SJCRH30 (cell line): Measurements from ENCODE around the gene PSME4. TPM values are rescaled to one million over a fixed set of nuclear protein-coding genes. Genes with fewer than 3 reads are reported as not detected.
A peak's percentile ranks its signal among the peaks of the same experiment; 100 is the strongest.

Source experiments
- DNase-seq, 2 experiments: peaks; one replicate each; pipeline ENCODE4 v3.0.0-alpha.2; 2015 to 2020
- H3K27ac ChIP-seq: fragments of 250-450 bp; sonication (Bioruptor Pico); 2 replicates; pipeline ENCODE4 v1.5.1; 2020; ENCODE audit warnings: mild to moderate bottlenecking, moderate library complexity
- H3K27me3 ChIP-seq: fragments of 250-450 bp; sonication (Bioruptor Pico); 2 replicates; pipeline ENCODE4 v1.5.1; 2020; ENCODE audit warnings: mild to moderate bottlenecking, moderate library complexity
- H3K36me3 ChIP-seq: fragments of 250-450 bp; sonication (Bioruptor Pico); 2 replicates; pipeline ENCODE4 v1.5.1; 2020; ENCODE audit warnings: mild to moderate bottlenecking, moderate library complexity
- H3K4me1 ChIP-seq: fragments of 250-450 bp; sonication (Bioruptor Pico); 2 replicates; pipeline ENCODE4 v1.5.1; 2020; ENCODE audit warnings: mild to moderate bottlenecking, moderate library complexity
- H3K4me3 ChIP-seq: fragments of 250-450 bp; sonication (Bioruptor Pico); 2 replicates; pipeline ENCODE4 v1.5.1; 2020; ENCODE audit warnings: mild to moderate bottlenecking, moderate library complexity
- H3K9me3 ChIP-seq: fragments of 250-450 bp; sonication (Bioruptor Pico); replicated peaks from 2 replicates; pipeline ENCODE4 v1.5.1; 2020; ENCODE audit warnings: mild to moderate bottlenecking, moderate library complexity
- total RNA-seq: library from RNA; depleted of rRNA; stranded (reverse); fragments of >200 nt; shearing (Covaris generic); gene quantifications from 2 replicates; pipeline ENCODE4 v1.2.3, GENCODE V29; 2014; rRNA removed

Gene PSME4, protein sequence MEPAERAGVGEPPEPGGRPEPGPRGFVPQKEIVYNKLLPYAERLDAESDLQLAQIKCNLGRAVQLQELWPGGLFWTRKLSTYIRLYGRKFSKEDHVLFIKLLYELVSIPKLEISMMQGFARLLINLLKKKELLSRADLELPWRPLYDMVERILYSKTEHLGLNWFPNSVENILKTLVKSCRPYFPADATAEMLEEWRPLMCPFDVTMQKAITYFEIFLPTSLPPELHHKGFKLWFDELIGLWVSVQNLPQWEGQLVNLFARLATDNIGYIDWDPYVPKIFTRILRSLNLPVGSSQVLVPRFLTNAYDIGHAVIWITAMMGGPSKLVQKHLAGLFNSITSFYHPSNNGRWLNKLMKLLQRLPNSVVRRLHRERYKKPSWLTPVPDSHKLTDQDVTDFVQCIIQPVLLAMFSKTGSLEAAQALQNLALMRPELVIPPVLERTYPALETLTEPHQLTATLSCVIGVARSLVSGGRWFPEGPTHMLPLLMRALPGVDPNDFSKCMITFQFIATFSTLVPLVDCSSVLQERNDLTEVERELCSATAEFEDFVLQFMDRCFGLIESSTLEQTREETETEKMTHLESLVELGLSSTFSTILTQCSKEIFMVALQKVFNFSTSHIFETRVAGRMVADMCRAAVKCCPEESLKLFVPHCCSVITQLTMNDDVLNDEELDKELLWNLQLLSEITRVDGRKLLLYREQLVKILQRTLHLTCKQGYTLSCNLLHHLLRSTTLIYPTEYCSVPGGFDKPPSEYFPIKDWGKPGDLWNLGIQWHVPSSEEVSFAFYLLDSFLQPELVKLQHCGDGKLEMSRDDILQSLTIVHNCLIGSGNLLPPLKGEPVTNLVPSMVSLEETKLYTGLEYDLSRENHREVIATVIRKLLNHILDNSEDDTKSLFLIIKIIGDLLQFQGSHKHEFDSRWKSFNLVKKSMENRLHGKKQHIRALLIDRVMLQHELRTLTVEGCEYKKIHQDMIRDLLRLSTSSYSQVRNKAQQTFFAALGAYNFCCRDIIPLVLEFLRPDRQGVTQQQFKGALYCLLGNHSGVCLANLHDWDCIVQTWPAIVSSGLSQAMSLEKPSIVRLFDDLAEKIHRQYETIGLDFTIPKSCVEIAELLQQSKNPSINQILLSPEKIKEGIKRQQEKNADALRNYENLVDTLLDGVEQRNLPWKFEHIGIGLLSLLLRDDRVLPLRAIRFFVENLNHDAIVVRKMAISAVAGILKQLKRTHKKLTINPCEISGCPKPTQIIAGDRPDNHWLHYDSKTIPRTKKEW (N-terminal part only)
- total RNA-seq: 71.7 and 82.8 TPM in 2 replicates

DNA sequence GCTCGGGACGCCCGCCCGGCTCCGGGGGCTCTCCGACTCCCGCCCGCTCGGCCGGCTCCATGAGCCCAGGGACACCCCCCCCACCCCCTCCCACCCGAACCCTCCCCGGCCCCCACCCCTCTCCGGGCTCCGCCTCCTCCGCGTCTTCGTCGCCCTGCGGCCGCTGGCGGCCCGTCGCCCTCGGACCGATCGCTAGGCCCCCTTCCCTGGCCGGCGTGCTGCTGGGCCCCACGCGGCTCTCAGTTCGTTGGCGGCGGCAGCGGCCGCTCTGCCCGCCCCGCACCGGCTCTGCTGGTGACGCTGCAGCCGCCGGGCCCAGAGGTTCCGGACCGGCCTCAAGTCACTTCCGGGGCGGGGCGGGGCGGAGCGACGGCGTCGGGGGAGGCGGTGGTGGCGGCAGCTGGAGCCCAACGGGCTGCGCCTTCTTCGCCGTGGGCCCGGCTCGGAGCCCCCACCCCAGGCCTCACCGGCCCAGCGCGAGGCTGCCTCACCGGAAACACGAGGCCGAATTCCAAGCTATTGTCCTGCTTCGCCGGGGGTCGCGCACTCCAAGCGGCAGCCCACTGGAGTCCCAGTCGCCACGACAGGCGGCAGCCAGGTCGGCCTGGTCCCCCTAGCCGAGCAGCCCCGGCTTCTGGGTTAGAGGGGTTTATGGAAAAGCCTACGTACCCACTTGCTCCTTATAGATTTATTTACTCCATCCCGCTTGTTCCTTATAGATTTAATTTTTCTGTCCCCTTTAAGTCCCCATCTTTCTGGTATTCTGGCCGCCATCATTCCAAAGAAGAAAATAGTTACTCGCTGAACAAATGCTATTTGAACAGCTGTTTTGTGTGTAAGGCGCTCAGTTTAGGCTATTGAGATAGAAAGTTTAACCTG, at the start of gene PSME4:
Gene PSME4, minus strand, starts transcription at position 270 of the 879 bp plus-strand sequence. Its CDS starts 209 bp downstream, at position 61.
- Histone ChIP-seq H3K4me3 (peak within 1 kb of the TSS; percentile 97), H3K36me3 (no peaks in the 10 kb centered on the region; the same call in 1 of the 2 replicates), H3K9me3 (no peaks in the 10 kb centered on the region), H3K27me3 (no peaks in the 10 kb centered on the region), H3K4me1 (no peaks in the 10 kb centered on the region), H3K27ac (peak within 1 kb of the TSS; percentile 91)
- DNase-seq: peak; percentile 96 to 97

DNA sequence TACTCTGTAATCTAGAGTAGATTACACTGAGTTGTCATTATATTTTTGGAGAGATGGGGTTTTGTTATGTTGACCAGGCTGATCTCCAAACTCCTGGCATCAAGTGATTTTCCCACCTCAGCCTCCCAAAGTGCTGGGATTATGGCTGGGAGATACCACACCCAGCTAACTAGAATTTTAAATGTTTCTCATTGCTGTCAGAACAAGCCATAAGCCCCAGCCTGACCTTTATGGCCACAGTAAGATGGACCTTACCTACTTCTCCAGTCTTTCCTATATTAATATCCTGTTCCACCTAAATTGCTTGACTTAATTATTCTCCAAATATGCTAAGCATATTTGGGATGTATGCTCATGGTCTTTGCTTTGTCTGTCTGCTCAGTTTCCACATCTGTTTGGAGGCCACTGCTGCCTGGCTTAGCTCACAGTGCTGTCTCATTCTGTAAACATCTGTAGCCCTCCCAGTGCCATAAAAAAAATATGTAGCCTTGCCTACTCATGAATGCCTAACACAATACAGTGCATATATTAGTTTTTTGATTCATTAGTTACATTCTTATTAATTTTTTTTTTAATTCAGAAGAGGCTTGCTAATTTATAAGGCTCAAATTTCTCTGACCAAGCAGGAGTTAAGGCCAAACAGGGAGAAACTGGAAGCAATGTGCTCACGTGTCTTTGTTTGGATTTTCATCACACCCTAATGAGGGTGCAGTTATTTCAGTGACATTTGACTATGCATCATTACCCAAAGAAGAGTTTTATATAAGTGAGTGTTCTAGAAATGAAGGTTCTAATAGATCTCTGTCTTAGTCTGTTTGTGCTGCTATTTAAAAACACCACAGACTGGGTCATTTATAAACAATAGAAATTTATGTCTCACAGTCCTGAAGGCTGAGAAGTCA, 45.3 kb upstream of the PSME4 start:
- Histone ChIP-seq H3K36me3 (no peaks in the 10 kb centered on the region), H3K27ac (no peak overlapping the region), H3K4me3 (no peak overlapping the region), H3K27me3 (no peaks in the 10 kb centered on the region), H3K4me1 (no peaks in the 10 kb centered on the region), H3K9me3 (no peaks in the 10 kb centered on the region)
- DNase-seq: no peak

DNA sequence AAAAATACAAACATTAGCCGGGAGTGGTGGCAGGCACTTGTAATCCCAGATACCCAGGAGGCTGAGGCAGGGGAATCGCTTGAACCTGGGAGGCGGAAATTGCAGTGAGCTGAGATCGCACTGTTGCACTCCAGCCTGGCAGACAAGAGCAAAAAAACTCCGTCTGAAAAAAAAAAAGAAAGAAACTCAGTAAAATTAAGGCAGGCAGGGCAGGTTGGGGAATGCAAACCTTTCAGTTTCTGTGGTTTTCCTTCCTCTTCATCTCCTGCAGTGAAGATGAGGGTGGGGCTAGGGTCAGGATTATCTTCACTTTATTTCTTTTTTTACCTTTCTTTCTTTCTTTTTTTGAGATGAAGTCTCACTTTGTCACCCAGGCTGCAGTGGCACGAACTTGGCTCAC, 43.2 kb upstream of the PSME4 start:
- Histone ChIP-seq H3K27me3 (no peaks in the 10 kb centered on the region), H3K27ac (no peak overlapping the region), H3K4me1 (no peaks in the 10 kb centered on the region), H3K36me3 (no peaks in the 10 kb centered on the region), H3K9me3 (no peaks in the 10 kb centered on the region), H3K4me3 (no peak overlapping the region)
- DNase-seq: no peak

DNA sequence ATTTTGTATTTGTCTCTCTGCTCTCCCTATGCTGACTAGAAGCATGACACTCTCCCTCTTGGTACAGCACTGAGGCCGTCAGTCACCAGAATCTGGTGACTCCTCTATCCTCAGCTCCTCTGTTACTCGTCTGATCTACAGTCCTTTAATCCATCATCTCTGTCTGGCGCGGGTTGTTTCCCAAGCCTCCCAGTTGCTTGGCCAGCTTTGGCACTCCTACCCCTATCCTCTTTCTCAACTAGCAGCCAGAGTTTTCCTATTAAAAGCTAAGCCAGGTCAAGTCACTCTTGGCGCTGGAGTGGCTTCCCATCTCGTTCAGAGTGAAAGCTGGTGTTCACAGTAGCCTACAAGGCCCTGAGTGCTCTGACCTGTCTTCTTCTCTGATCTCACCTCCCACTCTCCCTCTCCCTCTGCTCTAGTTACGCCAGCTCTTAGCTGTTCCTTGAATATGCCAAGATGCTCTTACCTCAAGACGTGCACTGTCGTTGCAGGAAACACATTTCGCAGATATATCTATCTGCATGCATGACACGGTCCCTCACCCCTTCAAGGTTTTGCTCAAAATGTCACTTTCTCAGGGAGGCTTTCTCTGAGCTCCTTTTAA, 41.8 kb upstream of the PSME4 start:
- no peak overlapping the region for H3K27ac ChIP-seq
- no peak for DNase-seq
- H3K4me1 ChIP-seq: no peaks in the 10 kb centered on the region
- no peaks in the 10 kb centered on the region for H3K36me3 ChIP-seq
- no peaks in the 10 kb centered on the region for H3K9me3 ChIP-seq
- H3K4me3 ChIP-seq: no peak overlapping the region
- no peaks in the 10 kb centered on the region for H3K27me3 ChIP-seq

DNA sequence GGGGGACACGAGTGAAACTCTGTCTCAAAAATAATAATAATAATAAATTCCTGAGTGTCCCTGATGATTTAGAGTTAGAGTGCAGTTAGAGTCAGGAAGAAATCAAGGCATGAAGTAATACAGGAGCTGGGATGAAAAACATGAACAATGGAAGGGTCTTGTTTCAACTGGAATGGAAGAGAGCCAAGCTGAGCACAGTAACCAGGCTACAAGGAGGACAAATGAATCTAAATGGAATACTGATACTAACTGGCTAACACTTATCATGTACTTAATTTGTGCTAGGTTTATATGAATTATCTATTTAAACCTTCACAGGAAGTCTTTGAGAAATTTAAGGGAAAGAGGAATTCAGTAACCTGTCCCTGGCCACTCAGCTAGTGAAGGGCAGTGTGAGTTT, 38.8 kb upstream of the PSME4 start:
- DNase-seq: no peak
- Histone ChIP-seq H3K4me1 (no peaks in the 10 kb centered on the region), H3K27ac (no peak overlapping the region), H3K36me3 (no peaks in the 10 kb centered on the region), H3K9me3 (no peaks in the 10 kb centered on the region), H3K27me3 (no peaks in the 10 kb centered on the region), H3K4me3 (no peak overlapping the region)

DNA sequence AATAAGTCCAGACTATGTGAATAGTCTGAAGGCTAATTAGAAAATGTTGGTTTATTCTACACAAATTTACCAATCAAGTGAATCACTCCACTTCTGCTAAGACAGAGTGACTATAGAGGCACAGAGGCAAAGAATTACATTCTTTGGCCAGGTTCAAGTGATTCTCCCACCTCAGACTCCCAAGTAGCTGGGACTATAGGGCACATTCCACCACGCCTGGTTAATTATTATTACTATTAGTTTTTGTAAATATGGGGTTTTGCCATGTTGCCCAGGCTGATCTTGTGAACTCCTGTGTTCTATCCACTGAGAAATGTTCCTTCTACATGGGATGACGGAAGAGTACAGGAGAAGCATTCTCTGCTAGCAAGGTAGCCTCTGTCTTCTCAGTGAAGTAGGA, 37.6 kb upstream of the PSME4 start:
- no peak overlapping the region for H3K27ac ChIP-seq
- H3K27me3 ChIP-seq: no peaks in the 10 kb centered on the region
- DNase-seq: no peak
- H3K4me3 ChIP-seq: no peak overlapping the region
- no peaks in the 10 kb centered on the region for H3K9me3 ChIP-seq
- no peaks in the 10 kb centered on the region for H3K36me3 ChIP-seq
- no peaks in the 10 kb centered on the region for H3K4me1 ChIP-seq

DNA sequence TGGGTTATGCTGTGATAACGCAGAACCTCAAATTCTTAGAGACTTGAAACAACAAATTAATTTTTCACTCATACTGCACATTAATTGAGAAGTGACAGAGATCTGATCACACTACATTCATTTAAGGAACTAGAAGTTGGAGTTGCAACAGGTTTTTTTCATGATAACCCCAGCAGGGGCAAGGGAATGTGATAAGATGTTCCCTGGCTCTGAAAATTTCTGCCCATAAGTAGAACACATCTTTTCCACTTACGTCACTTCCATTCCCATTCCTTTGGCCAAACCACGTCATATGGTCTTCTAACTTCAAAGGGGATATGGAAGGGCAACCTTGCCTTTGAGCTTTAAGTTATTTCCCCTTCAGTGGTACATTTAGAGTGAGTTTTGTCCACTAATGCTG, 29.7 kb upstream of the PSME4 start:
- H3K27me3 ChIP-seq: no peaks in the 10 kb centered on the region
- no peaks in the 10 kb centered on the region for H3K36me3 ChIP-seq
- H3K4me1 ChIP-seq: no peaks in the 10 kb centered on the region
- no peak for DNase-seq
- H3K27ac ChIP-seq: no peak overlapping the region
- H3K9me3 ChIP-seq: no peaks in the 10 kb centered on the region
- no peak overlapping the region for H3K4me3 ChIP-seq

DNA sequence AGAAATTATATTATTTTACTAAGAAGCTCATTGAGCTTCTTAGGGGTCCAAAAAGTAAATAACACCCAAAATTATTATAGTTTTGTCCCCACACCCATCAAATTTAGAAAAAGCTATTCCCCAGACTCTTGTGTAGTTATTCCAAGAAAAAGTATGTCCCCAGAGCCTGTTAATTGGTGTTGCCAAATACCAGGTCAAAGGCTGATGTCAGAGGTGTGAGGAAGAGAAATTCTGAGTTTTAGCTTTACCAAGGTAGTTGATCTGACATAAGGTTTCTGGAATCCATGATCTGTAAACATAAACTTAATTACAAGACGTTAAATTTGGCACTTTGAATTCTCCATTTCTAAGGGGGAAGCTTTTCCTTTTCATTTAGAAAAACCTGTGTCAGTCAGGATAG, 29.3 kb upstream of the PSME4 start:
- no peaks in the 10 kb centered on the region for H3K36me3 ChIP-seq
- no peaks in the 10 kb centered on the region for H3K9me3 ChIP-seq
- no peaks in the 10 kb centered on the region for H3K27me3 ChIP-seq
- DNase-seq: no peak
- H3K4me1 ChIP-seq: no peaks in the 10 kb centered on the region
- H3K4me3 ChIP-seq: no peak overlapping the region
- H3K27ac ChIP-seq: no peak overlapping the region

DNA sequence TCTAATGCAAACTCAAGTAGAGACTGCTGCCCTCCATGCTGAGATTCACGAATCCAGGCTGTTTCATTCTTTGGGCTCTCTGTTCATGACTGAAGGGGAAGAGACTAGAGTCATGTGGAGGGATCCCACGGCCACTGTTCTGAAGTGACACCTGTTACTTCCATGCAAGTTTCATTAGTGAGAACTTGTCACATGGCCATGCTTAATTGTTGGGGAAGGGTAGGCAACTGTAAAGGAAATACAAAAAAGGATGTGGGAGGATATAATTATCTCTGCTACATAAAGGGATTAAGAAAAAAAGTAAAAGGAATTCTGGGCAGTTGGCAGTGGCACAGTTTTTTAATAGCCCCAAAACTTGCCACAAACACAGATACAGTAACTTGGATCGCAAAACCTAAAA, 28.0 kb upstream of the PSME4 start:
- DNase-seq: peak; percentile 8 to 40
- no peaks in the 10 kb centered on the region for H3K27me3 ChIP-seq
- no peak overlapping the region for H3K4me3 ChIP-seq
- no peak overlapping the region for H3K27ac ChIP-seq
- no peaks in the 10 kb centered on the region for H3K4me1 ChIP-seq
- no peaks in the 10 kb centered on the region for H3K9me3 ChIP-seq
- no peaks in the 10 kb centered on the region for H3K36me3 ChIP-seq

DNA sequence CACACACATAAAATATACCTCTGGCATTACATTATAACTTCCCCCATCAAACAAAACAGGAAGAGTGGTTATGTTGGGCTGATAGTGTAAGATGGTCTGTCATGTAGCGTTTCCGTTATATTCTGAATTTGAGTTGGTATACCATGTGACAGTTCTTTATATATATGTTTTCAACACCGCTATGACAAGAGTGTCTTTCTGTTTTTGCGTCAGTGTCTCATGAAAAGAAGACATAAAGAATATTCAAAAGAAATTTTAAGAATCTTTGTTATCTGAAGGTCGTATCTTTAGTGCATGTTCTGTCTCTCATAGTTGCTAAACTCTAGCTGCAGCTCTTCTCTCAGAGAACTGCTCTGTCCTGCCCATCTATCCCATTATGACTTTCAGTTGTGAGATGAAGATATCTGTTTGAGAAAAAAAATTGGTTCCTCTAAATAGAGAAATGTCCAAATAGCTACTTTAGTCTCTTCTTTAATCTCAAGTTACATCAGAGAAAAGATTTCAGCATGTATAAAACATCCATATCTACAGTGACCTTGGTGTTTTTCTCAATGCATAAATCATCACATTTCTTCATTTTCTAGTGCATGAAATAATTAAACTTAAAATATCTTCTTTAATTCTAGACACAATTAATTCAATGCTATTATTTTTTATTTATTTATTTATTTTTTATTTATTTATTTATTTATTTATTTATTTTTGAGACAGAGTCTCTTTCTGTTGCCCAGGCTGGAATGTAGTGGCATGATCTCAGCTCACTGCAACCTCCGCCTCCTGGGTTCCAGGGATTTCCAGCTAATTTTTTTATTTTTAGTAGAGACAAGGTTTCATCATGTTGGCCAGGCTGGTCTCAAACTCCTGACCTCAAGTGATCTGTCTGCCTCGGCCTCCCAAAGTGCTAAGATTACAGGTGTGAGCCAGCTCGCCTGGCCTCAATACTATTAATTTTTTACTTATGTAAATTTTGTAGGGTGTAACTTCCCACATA, 24.3 kb upstream of the PSME4 start:
- Histone ChIP-seq H3K4me1 (no peaks in the 10 kb centered on the region), H3K27me3 (no peaks in the 10 kb centered on the region), H3K4me3 (no peak overlapping the region), H3K36me3 (no peaks in the 10 kb centered on the region), H3K27ac (no peak overlapping the region), H3K9me3 (no peaks in the 10 kb centered on the region)
- no peak for DNase-seq

DNA sequence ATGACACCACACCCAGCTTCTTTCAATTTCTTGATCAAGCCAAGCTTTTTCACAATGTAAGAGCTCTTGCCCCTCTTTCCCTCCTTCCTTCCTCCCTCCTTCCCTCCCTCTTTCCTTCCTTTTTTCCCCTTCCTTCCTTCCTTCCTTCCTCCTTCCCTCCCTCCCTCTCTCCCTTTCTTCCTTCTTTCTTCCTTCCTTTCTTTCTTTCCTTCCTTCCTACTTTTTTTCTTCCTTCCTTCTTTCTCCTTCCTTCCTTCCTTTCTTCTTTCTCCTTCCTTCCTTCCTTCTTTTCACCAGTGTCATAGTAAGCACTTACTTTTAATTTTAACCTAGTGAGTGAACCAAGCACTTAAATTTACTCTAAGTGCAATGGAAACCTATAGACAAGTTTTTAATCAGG, 21.2 kb upstream of the PSME4 start:
- no peaks in the 10 kb centered on the region for H3K9me3 ChIP-seq
- H3K4me3 ChIP-seq: no peak overlapping the region
- H3K27me3 ChIP-seq: no peaks in the 10 kb centered on the region
- DNase-seq: no peak
- no peaks in the 10 kb centered on the region for H3K36me3 ChIP-seq
- H3K4me1 ChIP-seq: no peaks in the 10 kb centered on the region
- H3K27ac ChIP-seq: no peak overlapping the region
